Posterior vena cava (tissue), 2 donors: ENCODE measurements around the gene CRYGS. TPM values are rescaled to one million over a fixed set of nuclear protein-coding genes. Genes with fewer than 3 reads are reported as not detected.
"Not testable (repeated sequence)": the region's sequence is repeated elsewhere in the genome, so short reads cannot be mapped to it uniquely, and the experiment has no call there.

ENCODE experiments used
- DNase-seq: peaks from one replicate; pipeline ENCODE4 v3.0.0-alpha.2; 2020; ENCODE audit warnings: low spot score
- intact Hi-C, 2 donors: fragments of 100-400 bp; cut with DNase I; formaldehyde crosslinking; loops; one replicate each; pipeline versions ENCODE4 v1.14.1 to v1.14.2; 2022 to 2023
- total RNA-seq, 2 donors: library from RNA; stranded (reverse); fragmentation: NEBNext Ultra II Directional; extraction: Animal tissue kit (Norgen Biotek cat#: 25700); gene quantifications; one replicate each; pipeline ENCODE4 v1.2.1, GENCODE V29; 2021
- donor health status: DM: yes; HTN: yes; CAD: no.
- donor health status: DM: yes; HTN: yes; CAD: no.

The CRYGS gene
- total RNA-seq, 2 donors from 2014 or later = 1.9 to 2.8 TPM

- peak; percentile 97 for DNase-seq
- intact Hi-C loops = no loop called here
Observed at GRCh38 chr3:186567072-186567921, 23.1 kb upstream of the CRYGS start, which contains the start of gene TBCCD1. TSS of gene TBCCD1 (minus strand) at chr3:186567339. CDS start at chr3:186564329, 3,010 bp downstream.

DNA sequence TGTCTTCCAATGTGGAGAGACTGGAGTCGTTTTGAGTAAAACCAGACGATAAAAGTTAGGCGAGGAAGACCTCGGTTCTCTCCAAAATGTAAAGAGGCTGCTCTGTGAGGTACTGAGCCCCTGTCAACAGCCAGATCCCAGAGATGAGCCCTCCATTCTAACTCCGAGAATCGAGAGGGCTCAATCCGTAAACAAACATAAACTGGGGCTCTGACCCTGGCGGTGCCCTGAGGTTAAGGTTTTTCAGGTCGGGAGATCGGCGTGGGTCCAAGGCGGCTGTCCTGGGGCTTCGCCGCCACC is 22.5 kb upstream of the CRYGS start:
- intact Hi-C loops = no loop called here
- DNase-seq = no peak

DNA sequence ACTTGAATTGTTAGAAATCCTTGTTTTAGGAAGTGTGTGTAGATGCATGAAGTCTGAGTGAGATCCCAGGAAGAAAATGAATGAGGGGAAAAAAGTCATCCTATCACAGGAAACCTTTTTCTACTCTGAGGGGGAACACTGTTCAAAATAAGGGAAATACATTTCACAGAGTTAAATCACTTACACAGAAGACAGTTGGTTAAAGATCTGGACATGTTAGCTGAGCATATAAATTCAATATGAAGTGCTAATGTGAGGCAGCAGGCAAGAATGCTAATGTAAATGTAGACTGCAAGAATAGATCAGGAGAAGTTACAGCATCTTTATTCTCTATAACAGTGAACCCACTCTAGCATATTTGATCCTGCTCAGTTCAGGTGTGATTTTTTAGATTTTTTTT is 20.4 kb upstream of the CRYGS start:
- no peak for DNase-seq
- intact Hi-C loops = no loop called here

DNA sequence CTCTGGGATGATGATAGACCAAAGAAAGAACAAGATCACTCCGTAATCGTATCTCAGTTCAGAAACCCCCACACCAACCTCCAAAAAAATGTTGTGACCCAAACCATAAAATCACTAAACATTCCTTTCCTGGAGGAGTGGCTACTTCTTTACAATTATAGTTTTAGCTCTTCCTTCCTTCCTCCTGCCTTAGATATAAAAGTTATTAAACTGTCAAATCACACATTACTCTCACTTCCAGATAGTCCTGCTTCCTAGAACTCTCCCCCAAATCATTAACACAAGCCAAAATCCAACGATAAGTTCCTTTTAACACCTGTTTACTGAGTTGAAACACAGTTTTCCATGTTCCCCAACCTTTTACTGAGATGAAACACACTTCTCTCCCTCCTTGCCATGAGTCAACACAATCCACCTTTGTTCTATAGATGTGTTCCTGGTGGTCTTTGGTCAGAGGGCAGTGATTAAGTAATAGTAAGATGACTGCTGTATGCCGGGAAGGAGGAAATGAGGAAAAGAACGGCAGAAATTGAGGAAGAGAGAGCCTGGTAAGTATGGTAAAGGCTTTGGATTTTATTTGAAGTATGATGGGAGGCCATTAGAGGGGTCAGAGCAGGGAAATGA is 8.3 kb upstream of the CRYGS start:
- DNase-seq = no peak
- intact Hi-C loops = no loop called here

DNA sequence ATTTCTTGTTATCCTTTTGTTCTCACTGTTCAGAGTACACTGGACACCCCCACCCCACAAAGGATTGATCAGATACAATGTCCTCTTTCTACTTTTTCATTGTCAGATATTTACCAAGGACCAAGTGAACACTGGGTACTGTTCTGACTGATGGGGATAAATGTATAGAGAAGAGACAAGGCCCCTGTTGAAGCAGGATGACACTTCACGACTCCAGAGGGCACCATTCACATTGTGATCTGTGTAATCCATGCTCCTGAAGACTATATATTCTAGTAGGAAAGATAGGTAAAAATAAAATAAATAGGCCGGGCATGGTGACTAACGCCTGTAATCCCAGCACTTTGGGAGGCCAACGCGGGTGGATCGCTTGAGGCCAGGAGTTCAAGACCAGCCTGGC is 7.2 kb upstream of the CRYGS start:
- intact Hi-C loops = no loop called here
- no peak for DNase-seq

DNA sequence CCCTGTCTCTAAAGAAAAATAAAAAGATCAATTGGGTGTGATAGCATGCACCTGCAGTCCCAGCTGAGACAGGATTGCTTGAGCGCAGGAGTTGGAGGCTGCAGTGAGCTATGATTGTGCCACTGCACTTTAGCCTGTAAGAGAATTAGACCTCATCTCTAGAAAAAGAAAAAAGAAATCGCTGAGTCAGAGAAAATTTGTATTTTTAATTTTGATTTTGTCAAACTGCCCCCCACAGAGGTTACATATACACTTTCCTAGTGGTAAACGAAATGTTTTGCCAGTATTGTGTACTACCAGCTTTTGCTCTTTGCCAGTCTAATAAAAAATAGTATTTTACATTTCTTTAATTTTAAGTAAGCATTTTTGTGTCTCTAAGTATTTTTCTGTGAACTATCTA is 5.3 kb upstream of the CRYGS start:
- no peak for DNase-seq
- intact Hi-C loops = loop anchor here in 1 of 2 donors (10.0 kb wide), 1 partner anchor 285 kb away; no protein-coding TSS in a partner anchor

GRCh38 chr3:186540835-186541226 is 3.3 kb downstream of the CRYGS start:
- DNase-seq = no peak
- intact Hi-C loops = loop anchor here (5.0 to 10.0 kb wide), 2 partner anchors 276 to 284 kb away; no protein-coding TSS in a partner anchor

GRCh38 chr3:186540221-186540834 is 3.9 kb downstream of the CRYGS start:
- intact Hi-C loops = loop anchor here (5.0 to 10.0 kb wide), 2 partner anchors 276 to 283 kb away; no protein-coding TSS in a partner anchor
- DNase-seq = no peak

- no peak for DNase-seq
- intact Hi-C loops = loop anchor here in 1 of 2 donors (10.0 kb wide), 1 partner anchor 554 kb away; no protein-coding TSS in a partner anchor
Observed at GRCh38 chr3:186538779-186539178, 5.4 kb downstream of the CRYGS start.

DNA sequence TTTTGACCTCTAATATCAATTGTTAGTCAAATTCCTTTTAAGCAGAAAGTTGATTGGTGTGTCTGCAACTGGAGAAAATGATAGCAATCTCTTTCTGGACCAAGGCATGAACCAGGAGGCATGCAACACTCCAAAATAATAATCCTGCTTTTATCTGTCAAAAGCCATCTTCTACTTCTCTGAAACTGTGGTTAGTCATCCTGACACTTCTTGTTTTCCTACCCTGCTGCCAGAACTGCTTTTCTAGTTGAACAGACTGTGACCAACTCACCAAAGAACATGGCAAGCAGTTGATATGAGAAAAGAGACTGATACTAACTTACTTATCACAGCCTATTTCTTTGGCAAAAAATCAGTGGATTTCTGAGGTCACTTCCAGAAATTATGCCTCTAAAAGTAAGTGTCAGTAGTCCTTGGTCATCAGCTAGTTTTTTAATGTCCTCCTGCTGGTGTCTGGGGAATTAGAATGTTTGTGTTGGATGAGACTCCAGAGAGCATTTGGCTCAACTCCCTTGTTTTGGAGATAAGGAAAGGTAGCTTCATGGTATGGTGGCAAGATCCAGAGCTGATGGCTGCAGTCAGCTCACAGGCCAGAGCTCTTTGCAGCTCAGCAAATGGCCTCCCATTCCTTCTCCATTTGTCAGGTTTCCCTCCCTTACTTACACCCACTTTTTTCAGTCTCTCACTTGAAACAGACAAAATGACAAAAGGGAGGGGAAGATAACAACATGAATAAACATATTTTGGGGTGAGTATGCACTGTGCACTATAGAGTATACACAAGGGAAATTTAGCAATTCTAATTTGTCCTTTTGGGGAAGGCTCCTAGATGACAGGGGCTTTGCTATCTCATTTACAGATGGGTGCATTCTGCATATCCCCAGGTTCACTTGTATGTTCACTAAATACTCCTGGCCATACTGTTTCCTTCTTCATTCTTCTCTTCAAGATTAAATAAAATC is 7.0 kb downstream of the CRYGS start:
- intact Hi-C loops = loop anchor here in 1 of 2 donors (10.0 kb wide), 1 partner anchor 552 kb away; no protein-coding TSS in a partner anchor
- DNase-seq = no peak

DNA sequence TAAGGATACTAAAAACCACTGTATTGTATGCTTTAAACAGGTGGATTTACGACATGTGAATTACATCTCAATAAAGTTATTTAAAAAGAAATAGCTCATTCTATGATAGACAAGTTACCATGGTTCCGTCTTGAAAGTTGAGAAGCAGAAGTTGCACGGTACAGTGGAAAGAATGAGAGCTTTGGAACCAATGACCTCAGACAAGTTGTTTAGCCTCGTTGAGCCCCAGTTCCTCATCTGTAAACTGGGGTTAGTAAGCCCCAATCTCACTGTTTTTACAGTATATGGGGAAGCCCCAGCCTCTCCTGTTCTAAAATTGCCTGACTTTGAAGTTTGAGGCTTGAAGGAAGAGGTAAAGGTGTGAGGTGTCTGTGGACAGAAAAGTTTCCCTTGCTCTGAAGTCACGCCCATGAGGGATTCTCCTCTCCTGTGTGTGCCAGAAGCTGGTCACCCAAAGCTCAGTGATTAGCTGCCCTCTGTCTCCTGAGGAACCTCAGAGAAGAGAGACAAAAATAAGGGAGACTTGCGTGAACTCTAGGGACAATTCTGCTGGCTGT is 10.0 kb downstream of the CRYGS start:
- intact Hi-C loops = loop anchor here in 1 of 2 donors (10.0 kb wide), 1 partner anchor 549 kb away; no protein-coding TSS in a partner anchor
- DNase-seq = no peak

- intact Hi-C loops = loop anchor here in 1 of 2 donors (10.0 kb wide), 1 partner anchor 548 kb away; no protein-coding TSS in a partner anchor
- no peak for DNase-seq
Observed at GRCh38 chr3:186532598-186533072, 11.5 kb downstream of the CRYGS start.

DNA sequence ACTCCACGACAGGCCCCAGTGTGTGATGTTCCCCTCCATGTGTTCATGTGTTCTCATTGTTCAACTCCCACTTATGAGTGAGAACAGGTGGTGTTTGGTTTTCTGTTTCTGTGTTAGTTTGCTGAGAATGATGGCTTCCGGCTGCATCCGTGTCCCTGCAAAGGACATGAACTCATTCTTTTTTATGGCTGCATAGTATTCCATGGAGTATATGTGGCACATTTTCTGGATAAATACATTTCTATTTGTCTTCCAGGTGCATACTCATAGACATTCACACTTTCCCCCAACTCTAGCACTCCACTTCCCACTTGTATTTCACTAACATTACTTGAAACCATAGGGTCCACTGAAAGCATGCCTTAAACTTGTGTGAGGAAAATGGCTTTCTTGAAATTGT is 12.5 kb downstream of the CRYGS start:
- intact Hi-C loops = loop anchor here in 1 of 2 donors (10.0 kb wide), 1 partner anchor 547 kb away; no protein-coding TSS in a partner anchor
- DNase-seq = not testable (repeated sequence)

- intact Hi-C loops = loop anchor here in 1 of 2 donors (10.0 kb wide), 1 partner anchor 546 kb away; no protein-coding TSS in a partner anchor
- no peak for DNase-seq
Observed at GRCh38 chr3:186530415-186530814, 13.8 kb downstream of the CRYGS start.

GRCh38 chr3:186529201-186529999 is 14.8 kb downstream of the CRYGS start:
- intact Hi-C loops = no loop called here
- DNase-seq = no peak

GRCh38 chr3:186526256-186526606 is 17.9 kb downstream of the CRYGS start:
- DNase-seq = no peak
- intact Hi-C loops = no loop called here
